SK-N-SH treated with all-trans-retinoic acid at 6 μM for 48 hours (cell line): ENCODE results near the gene EFCAB12.

Experiments
- ATAC-seq: fragments of 200-7000 bp; cut with Tn5 transposase; 3 replicates; pipeline ENCODE4 v1.9.1; 2020; ENCODE audit warnings: mild to moderate bottlenecking, moderate library complexity
- BACH2 ChIP-seq: fragments of 250-450 bp; sonication (Bioruptor Pico); IDR thresholded peaks from 2 replicates; pipeline ENCODE4 v1.9.0; 2021; ENCODE audit warnings: mild to moderate bottlenecking, borderline replicate concordance
- CREB5 ChIP-seq: fragments of 250-450 bp; sonication (Bioruptor Pico); IDR thresholded peaks from 2 replicates; pipeline ENCODE4 v1.5.1; 2020; ENCODE audit warnings: low read depth, mild to moderate bottlenecking, moderate library complexity
- ESRRG ChIP-seq: fragments of 250-450 bp; sonication (Bioruptor Pico); IDR thresholded peaks from 2 replicates; pipeline ENCODE4 v1.6.1; 2021; ENCODE audit warnings: mild to moderate bottlenecking
- GLIS3 ChIP-seq: fragments of 250-450 bp; sonication (Bioruptor Pico); IDR thresholded peaks from 2 replicates; pipeline ENCODE4 v1.5.0; 2020; ENCODE audit warnings: mild to moderate bottlenecking, moderate library complexity
- ISL1 ChIP-seq: fragments of 250-450 bp; sonication (Bioruptor Pico); IDR thresholded peaks from 2 replicates; pipeline ENCODE4 v2.1.2; 2022; ENCODE audit warnings: mild to moderate bottlenecking, moderate library complexity
- OSR1 ChIP-seq: fragments of 250-450 bp; sonication (Bioruptor Pico); IDR thresholded peaks from 2 replicates; pipeline ENCODE4 v1.8.0; 2022; ENCODE audit warnings: moderate library complexity, mild to moderate bottlenecking, inconsistent platforms
- RARB ChIP-seq: fragments of 250-450 bp; sonication (Bioruptor Pico); IDR thresholded peaks from 2 replicates; pipeline ENCODE4 v1.8.0; 2021; ENCODE audit warnings: mild to moderate bottlenecking, moderate library complexity
- SNAI2 ChIP-seq: fragments of 250-450 bp; sonication (Bioruptor Pico); IDR thresholded peaks from 2 replicates; pipeline ENCODE4 v1.5.0; 2020; ENCODE audit warnings: mild to moderate bottlenecking, moderate library complexity
- TCF4 ChIP-seq: fragments of 250-450 bp; sonication (Bioruptor Pico); IDR thresholded peaks from 2 replicates; pipeline ENCODE4 v1.8.0; 2021; ENCODE audit warnings: mild to moderate bottlenecking, moderate library complexity, borderline replicate concordance
- TOX ChIP-seq: fragments of 250-450 bp; sonication (Bioruptor Pico); IDR thresholded peaks from 2 replicates; pipeline ENCODE4 v1.8.0; 2021; ENCODE audit warnings: mild to moderate bottlenecking, moderate library complexity, borderline replicate concordance
- TSHZ2 ChIP-seq: fragments of 250-450 bp; sonication (Bioruptor Pico); IDR thresholded peaks from 2 replicates; pipeline ENCODE4 v1.5.0; 2020; ENCODE audit warnings: mild to moderate bottlenecking, moderate library complexity
- ZC3H10 ChIP-seq: fragments of 250-450 bp; sonication (Bioruptor Pico); IDR thresholded peaks from 2 replicates; pipeline ENCODE4 v1.5.1; 2021; ENCODE audit warnings: mild to moderate bottlenecking, moderate library complexity
- ZFP3 ChIP-seq: fragments of 250-450 bp; sonication (Bioruptor Pico); IDR thresholded peaks from 2 replicates; pipeline ENCODE4 v1.5.0; 2020; ENCODE audit warnings: mild to moderate bottlenecking, moderate library complexity
- ZFP30 ChIP-seq: fragments of 450-650 bp; formaldehyde crosslinking; IDR thresholded peaks from 2 replicates; pipeline ENCODE4 v1.5.0; 2022; ENCODE audit warnings: mild to moderate bottlenecking, moderate library complexity
- ZNF70 ChIP-seq: fragments of 450-650 bp; formaldehyde crosslinking; IDR thresholded peaks from 2 replicates; pipeline ENCODE4 v1.5.0; 2020; ENCODE audit warnings: mild to moderate bottlenecking, moderate library complexity
- TF ChIP-seq, protein P1 (sequence below): fragments of 250-450 bp; sonication (Bioruptor Pico); IDR thresholded peaks from 2 replicates; pipeline ENCODE4 v1.8.0; 2021; ENCODE audit warnings: low read depth, mild to moderate bottlenecking, moderate library complexity, borderline replicate concordance
- TF ChIP-seq, protein P2 (sequence below): fragments of 250-450 bp; sonication (Bioruptor Pico); IDR thresholded peaks from 2 replicates; pipeline ENCODE4 v1.5.1; 2021; ENCODE audit warnings: mild to moderate bottlenecking, moderate library complexity

EFCAB12 gene

DNA sequence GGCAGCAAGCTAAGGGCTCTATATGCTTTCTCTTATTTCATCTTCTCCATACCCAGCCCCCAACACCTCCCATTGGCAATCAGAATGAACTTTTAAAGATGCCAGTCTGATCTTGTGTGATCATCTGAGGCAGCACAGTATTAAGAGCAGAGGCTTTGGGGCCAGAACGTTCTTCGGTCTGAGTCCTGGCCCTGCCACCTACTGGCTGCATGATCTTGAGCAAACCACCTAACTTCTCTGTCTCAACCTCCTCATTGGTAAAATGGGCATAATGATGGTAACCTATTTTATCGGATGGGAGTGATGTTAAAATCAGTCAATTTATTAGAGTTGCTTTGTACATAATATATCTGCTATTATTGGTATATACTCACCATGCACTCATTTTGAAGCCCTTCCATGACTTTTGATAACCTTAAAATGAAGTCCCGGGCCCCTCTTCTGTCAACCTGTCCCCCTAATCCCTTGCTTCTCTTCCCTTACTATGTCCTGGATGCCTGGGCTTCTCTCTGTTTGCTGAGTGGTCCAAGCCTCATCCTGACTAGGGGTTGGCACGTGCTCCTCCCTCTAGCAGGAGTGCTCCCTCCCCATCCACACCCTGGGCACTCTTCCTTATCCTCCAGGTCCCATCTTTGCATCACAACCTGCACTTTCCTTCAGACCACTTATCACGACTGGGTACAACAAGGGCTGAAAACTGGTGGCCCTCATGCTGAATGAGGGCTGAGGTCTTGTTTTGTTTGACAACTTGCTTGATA is 6.3 kb downstream of the EFCAB12 start:
- TF ChIP-seq ISL1 (CRISPR knock-in tag), result no peak
- no peak for TF ChIP-seq OSR1 (CRISPR knock-in tag)
- TF ChIP-seq SNAI2 (CRISPR knock-in tag), result no peak
- no peak for TF ChIP-seq TOX
- TF ChIP-seq CREB5, result no peak
- TF ChIP-seq GLIS3 (CRISPR knock-in tag), result no peak
- TF ChIP-seq RARB (CRISPR knock-in tag), result no peak
- ATAC-seq, result 0 out of 3 replicates have a peak, but pooled peaks have one; percentile 24

- ATAC-seq, result no peak
- TF ChIP-seq CREB5 (no peak), ZFP30 (no peak), TSHZ2 (CRISPR knock-in tag) (no peak), ZC3H10 (CRISPR knock-in tag) (no peak), TCF4 (CRISPR knock-in tag) (no peak), TOX (no peak), ZFP3 (CRISPR knock-in tag) (no peak), BACH2 (CRISPR knock-in tag) (no peak), SNAI2 (CRISPR knock-in tag) (no peak), GLIS3 (CRISPR knock-in tag) (no peak), ZNF70 (no peak), ESRRG (no peak), ISL1 (CRISPR knock-in tag) (no peak), RARB (CRISPR knock-in tag) (no peak)
- TF ChIP-seq, protein P1, sequence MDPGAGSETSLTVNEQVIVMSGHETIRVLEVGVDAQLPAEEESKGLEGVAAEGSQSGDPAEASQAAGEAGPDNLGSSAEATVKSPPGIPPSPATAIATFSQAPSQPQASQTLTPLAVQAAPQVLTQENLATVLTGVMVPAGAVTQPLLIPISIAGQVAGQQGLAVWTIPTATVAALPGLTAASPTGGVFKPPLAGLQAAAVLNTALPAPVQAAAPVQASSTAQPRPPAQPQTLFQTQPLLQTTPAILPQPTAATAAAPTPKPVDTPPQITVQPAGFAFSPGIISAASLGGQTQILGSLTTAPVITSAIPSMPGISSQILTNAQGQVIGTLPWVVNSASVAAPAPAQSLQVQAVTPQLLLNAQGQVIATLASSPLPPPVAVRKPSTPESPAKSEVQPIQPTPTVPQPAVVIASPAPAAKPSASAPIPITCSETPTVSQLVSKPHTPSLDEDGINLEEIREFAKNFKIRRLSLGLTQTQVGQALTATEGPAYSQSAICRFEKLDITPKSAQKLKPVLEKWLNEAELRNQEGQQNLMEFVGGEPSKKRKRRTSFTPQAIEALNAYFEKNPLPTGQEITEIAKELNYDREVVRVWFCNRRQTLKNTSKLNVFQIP (CRISPR knock-in tag), result no peak
- TF ChIP-seq, protein P2, sequence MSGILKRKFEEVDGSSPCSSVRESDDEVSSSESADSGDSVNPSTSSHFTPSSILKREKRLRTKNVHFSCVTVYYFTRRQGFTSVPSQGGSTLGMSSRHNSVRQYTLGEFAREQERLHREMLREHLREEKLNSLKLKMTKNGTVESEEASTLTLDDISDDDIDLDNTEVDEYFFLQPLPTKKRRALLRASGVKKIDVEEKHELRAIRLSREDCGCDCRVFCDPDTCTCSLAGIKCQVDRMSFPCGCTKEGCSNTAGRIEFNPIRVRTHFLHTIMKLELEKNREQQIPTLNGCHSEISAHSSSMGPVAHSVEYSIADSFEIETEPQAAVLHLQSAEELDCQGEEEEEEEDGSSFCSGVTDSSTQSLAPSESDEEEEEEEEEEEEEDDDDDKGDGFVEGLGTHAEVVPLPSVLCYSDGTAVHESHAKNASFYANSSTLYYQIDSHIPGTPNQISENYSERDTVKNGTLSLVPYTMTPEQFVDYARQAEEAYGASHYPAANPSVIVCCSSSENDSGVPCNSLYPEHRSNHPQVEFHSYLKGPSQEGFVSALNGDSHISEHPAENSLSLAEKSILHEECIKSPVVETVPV (CRISPR knock-in tag), result no peak
- TF ChIP-seq, all 23 proteins: peak for 0
These were observed 7.1 kb downstream of the EFCAB12 start for GRCh38 chr3:129421236-129421883.

GRCh38 chr3:129419476-129419875 is 9.0 kb downstream of the EFCAB12 start:
- no peak for TF ChIP-seq BACH2 (CRISPR knock-in tag)
- TF ChIP-seq, all 23 proteins: peak for 0
- no peak for ATAC-seq
